Loucy (cell line): Measurements from ENCODE around the gene FAM120AOS.

Experiments
- EZH2phosphoT487 ChIP-seq: fragments of 200-600 bp; IDR thresholded peaks from 2 replicates; pipeline ENCODE4 v1.6.1; 2018; ENCODE audit warnings: antibody characterized with exemption, mild to moderate bottlenecking, moderate library complexity, borderline replicate concordance
- TF ChIP-seq, protein P1 (sequence below): fragments of 200-600 bp; sonication (generic); conservative IDR thresholded peaks from 2 replicates; pipeline ENCODE4 v1.5.1; 2014; ENCODE audit warnings: mild to moderate bottlenecking, antibody characterized with exemption, low read length

DNA sequence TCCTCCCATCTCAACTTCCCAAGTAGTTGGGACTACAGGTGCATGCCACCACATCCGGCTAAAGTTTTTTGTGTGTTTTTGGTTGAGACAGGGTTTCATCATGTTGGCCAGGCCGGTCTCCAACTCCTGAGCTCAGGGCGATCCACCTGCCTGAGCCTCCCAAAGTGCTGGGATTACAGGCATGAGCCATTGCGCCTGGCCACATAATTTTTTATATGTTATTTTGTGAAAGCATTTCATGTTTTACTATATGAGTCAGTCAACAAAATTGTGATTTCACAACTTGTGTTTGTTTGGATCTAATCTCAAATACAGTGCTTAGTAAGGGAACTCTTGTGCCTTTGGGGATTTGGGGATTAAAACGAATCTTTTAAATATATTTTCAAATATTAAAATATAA, 20.0 kb upstream of the FAM120AOS start:
- TF ChIP-seq, protein P1, sequence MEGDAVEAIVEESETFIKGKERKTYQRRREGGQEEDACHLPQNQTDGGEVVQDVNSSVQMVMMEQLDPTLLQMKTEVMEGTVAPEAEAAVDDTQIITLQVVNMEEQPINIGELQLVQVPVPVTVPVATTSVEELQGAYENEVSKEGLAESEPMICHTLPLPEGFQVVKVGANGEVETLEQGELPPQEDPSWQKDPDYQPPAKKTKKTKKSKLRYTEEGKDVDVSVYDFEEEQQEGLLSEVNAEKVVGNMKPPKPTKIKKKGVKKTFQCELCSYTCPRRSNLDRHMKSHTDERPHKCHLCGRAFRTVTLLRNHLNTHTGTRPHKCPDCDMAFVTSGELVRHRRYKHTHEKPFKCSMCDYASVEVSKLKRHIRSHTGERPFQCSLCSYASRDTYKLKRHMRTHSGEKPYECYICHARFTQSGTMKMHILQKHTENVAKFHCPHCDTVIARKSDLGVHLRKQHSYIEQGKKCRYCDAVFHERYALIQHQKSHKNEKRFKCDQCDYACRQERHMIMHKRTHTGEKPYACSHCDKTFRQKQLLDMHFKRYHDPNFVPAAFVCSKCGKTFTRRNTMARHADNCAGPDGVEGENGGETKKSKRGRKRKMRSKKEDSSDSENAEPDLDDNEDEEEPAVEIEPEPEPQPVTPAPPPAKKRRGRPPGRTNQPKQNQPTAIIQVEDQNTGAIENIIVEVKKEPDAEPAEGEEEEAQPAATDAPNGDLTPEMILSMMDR, result no peak
- TF ChIP-seq EZH2phosphoT487, result no peak
